ENCODE results near the gene RPL36AL.

DNA sequence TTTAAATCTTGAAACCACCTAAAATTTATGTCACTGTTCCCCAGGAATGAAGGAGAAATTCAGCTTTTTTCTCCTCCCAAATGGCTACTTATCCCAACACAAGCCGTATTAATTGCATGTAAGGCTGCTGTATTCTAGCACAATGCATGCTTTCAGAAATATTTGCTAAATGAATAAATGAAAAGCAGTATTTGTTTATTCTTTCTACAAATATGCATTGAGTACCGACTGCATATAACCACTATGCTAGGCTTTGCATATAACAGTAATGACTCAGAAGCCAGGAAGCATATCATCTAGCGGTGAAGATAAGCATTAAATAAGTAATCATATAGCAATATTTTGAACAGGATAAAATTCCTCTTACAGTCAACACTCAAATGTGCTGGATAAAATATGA, 27.4 kb downstream of the RPL36AL start:
- TF ChIP-seq ZNF274 (IDR thresholded peaks at IDR 0.05; ENCODE audit: low read depth, low read length), result no peak
- no peak for TF ChIP-seq SUZ12 (IDR thresholded peaks at IDR 0.05; ENCODE audit: extremely low read depth, insufficient read depth, insufficient read length)
- TF ChIP-seq YY1 (IDR thresholded peaks at IDR 0.05; ENCODE audit: insufficient read depth, insufficient read length), result no peak
